Mesendoderm (in vitro differentiated cells): ENCODE data around the gene PCBP4.
A peak's percentile ranks its signal among the peaks of the same experiment; 100 is the strongest.

Experiments used
- DNase-seq: peaks from one replicate; pipeline ENCODE4 v3.0.0; 2013
- H2AK5ac ChIP-seq: 2 replicates; pipeline ENCODE4 v1.6.1; 2013; ENCODE audit warnings: low read length, inconsistent platforms
- H2BK120ac ChIP-seq: 2 replicates; pipeline ENCODE4 v1.6.1; 2013; ENCODE audit warnings: low read depth, mild to moderate bottlenecking, low read length, moderate library complexity, mixed read lengths
- H2BK15ac ChIP-seq: replicated peaks from 2 replicates; pipeline ENCODE4 v1.6.1; 2013; ENCODE audit warnings: low read depth, mild to moderate bottlenecking, moderate library complexity
- H2BK5ac ChIP-seq: 2 replicates; pipeline ENCODE4 v1.6.1; 2013; ENCODE audit warnings: low read length, inconsistent platforms
- H3K18ac ChIP-seq: 2 replicates; pipeline ENCODE4 v1.6.1; 2013; ENCODE audit warnings: mild to moderate bottlenecking, low read length, mixed read lengths
- H3K23ac ChIP-seq: one replicate; pipeline ENCODE4 v1.6.1; 2013; ENCODE audit warnings: low read length
- H3K27ac ChIP-seq: 2 replicates; pipeline ENCODE4 v1.5.1; 2013; ENCODE audit warnings: low read depth, mild to moderate bottlenecking, inconsistent platforms, low read length, moderate library complexity
- H3K27me3 ChIP-seq: 2 replicates; pipeline ENCODE4 v1.6.1; 2013; ENCODE audit warnings: low read length, control low read depth, mild to moderate bottlenecking, inconsistent platforms; ENCODE audit not compliant: insufficient read depth, poor library complexity
- H3K36me3 ChIP-seq: 2 replicates; pipeline ENCODE4 v1.6.1; 2013; ENCODE audit warnings: low read length, inconsistent platforms; ENCODE audit not compliant: control insufficient read depth, insufficient read depth
- H3K4ac ChIP-seq: one replicate; pipeline ENCODE4 v1.6.1; 2013; ENCODE audit warnings: low read depth, mild to moderate bottlenecking, low read length, moderate library complexity
- H3K4me1 ChIP-seq: 2 replicates; pipeline ENCODE4 v1.6.1; 2013; ENCODE audit warnings: low read depth, low read length, inconsistent platforms; ENCODE audit not compliant: control insufficient read depth
- H3K4me2 ChIP-seq: 2 replicates; pipeline ENCODE4 v1.6.1; 2013; ENCODE audit warnings: low read length
- H3K4me3 ChIP-seq: 2 replicates; pipeline ENCODE4 v1.5.1; 2013; ENCODE audit warnings: mild to moderate bottlenecking, low read length
- H3K56ac ChIP-seq: one replicate; pipeline ENCODE4 v1.6.1; 2013; ENCODE audit warnings: low read length
- H3K79me1 ChIP-seq: 2 replicates; pipeline ENCODE4 v1.6.1; 2013; ENCODE audit warnings: low read length, inconsistent platforms
- H3K79me2 ChIP-seq: 2 replicates; pipeline ENCODE4 v1.6.1; 2013; ENCODE audit warnings: mild to moderate bottlenecking, low read length; ENCODE audit not compliant: control insufficient read depth, insufficient read depth
- H3K9ac ChIP-seq: 2 replicates; pipeline ENCODE4 v1.6.1; 2013; ENCODE audit warnings: low read length, inconsistent platforms
- H4K5ac ChIP-seq: one replicate; pipeline ENCODE4 v1.6.1; 2013; ENCODE audit warnings: low read length
- H4K8ac ChIP-seq: one replicate; pipeline ENCODE4 v1.6.1; 2013; ENCODE audit warnings: low read depth, mild to moderate bottlenecking, control low read depth, low read length, moderate library complexity
- WGBS: extraction: QIAGEN DNeasy Blood & Tissue Kit; methylation state at CpG from one replicate; pipeline ENCODE4 v1.1.7; 2013; ENCODE audit warnings: low lambda C conversion rate, missing lambda C conversion rate; ENCODE audit not compliant: insufficient coverage; ENCODE audit errors: extremely low coverage; 5-methylcytosine and 5-hydroxymethylcytosine counted together

The PCBP4 gene

DNA sequence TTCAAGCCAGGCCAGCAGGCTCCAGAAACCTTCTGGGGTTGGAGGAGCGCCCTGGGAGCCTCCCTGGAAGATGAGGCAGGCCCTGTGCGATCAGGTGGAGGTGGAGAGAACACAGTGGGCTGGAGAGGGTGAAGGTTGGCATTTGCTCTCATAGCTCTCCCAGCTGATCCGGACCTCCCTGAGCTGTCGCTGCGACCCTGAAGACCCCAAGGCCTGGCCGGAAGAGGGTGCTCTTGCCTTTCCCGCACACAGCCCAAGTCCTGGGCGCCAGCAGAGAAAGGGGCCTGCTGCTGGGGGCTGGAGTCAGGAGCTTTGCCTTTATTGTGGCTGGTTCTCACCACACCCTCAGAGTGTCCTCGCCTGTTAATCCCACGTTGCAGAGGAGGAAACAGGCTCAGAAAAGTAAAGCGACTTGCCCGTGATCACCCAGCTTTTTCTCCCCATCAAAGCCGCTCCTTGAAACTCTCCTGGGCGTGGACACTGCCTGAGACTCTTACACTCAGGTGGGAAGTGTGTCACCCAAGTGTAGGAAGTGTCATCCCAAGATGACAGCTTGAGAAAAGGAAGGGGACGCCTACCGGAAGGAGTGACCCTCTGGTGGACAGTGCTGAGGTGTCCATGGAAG lies 37.0 kb upstream of the PCBP4 start:
- Histone ChIP-seq H2BK5ac (no peak overlapping the region), H3K79me1 (no peaks in the 10 kb centered on the region), H3K27me3 (no peaks in the 10 kb centered on the region), H4K5ac (no peak overlapping the region), H3K56ac (no peak overlapping the region), H3K18ac (no peak overlapping the region), H3K4me1 (peaks cover 5% of the 10 kb centered on the region), H3K23ac (no peak overlapping the region), H3K4ac (no peak overlapping the region), H2BK120ac (no peak overlapping the region), H3K4me3 (no peak overlapping the region), H2AK5ac (no peak overlapping the region), H3K4me2 (no peak overlapping the region), H3K36me3 (no peaks in the 10 kb centered on the region), H4K8ac (no peak overlapping the region), H3K9ac (no peak overlapping the region), H2BK15ac (no peak overlapping the region), H3K27ac (no peak overlapping the region), H3K79me2 (no peaks in the 10 kb centered on the region)
- peak; percentile 80 for DNase-seq
- no CpG with 5 or more reads among the region's 16 CpGs for WGBS

DNA sequence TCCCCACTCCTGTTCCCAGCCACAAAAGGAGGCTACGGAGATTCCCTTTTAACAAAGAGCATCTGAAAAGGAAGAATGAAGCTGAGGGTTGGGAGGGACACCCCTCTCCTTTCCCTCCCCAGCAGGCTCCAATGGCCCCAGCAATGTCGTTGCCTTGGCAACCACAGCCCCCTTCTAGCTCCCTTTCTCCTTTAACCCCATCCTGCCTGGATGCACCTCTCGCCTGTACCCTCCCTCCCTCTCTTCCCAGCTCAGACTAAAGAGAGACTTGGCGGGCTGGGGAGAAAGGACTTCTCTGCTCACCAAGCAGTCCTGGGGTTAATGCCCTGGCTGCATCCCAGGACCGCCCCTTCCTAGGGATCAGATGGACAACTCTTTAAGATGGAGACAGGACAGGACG lies 35.5 kb upstream of the PCBP4 start:
- no peak overlapping the region for H3K4me2 ChIP-seq
- H3K4me1 ChIP-seq, result peaks cover 7% of the 10 kb centered on the region
- H3K18ac ChIP-seq, result no peak overlapping the region
- H4K5ac ChIP-seq, result no peak overlapping the region
- no peaks in the 10 kb centered on the region for H3K79me2 ChIP-seq
- H3K27me3 ChIP-seq, result no peaks in the 10 kb centered on the region
- no peaks in the 10 kb centered on the region for H3K36me3 ChIP-seq
- no peak overlapping the region for H3K4ac ChIP-seq
- H3K27ac ChIP-seq, result no peak overlapping the region
- H3K4me3 ChIP-seq, result no peak overlapping the region
- no peak overlapping the region for H3K23ac ChIP-seq
- no peak overlapping the region for H2BK120ac ChIP-seq
- H3K79me1 ChIP-seq, result no peaks in the 10 kb centered on the region
- H2BK15ac ChIP-seq, result no peak overlapping the region
- H2BK5ac ChIP-seq, result no peak overlapping the region
- no CpG with 5 or more reads among the region's 6 CpGs for WGBS
- no peak overlapping the region for H2AK5ac ChIP-seq
- H3K56ac ChIP-seq, result no peak overlapping the region
- H4K8ac ChIP-seq, result no peak overlapping the region
- no peak for DNase-seq
- H3K9ac ChIP-seq, result no peak overlapping the region

DNA sequence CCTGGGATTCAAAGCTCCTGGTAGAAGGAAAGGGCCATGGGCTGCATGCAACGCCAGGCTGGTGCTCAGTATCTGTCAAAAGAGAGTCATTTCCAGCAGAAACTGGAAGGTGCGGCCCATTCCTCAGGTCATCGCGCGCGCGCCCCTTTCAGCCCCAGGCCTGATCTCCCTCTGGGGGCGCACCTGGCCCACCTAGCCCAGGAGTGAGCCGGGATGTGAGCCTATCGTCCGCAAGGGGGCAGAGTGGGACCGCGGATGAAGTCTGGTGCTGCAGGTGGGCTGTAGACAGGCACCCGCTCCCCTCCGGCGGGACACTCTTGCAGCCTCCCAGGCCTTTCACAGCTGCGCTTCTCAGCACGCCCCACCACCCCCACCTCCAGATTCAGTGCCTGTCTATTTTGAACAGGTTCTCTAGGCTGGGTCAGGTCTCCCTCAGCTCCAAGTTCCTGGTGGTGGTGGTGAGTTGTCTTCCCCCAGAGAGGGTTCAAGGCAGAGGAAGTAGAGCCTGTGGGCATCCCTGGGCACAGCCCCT lies 34.3 kb upstream of the PCBP4 start:
- H3K23ac ChIP-seq, result no peak overlapping the region
- no peak overlapping the region for H2BK120ac ChIP-seq
- no peak overlapping the region for H2BK15ac ChIP-seq
- no peak overlapping the region for H3K18ac ChIP-seq
- H4K5ac ChIP-seq, result no peak overlapping the region
- H3K79me1 ChIP-seq, result no peaks in the 10 kb centered on the region
- peak; percentile 94 for DNase-seq
- H2AK5ac ChIP-seq, result no peak overlapping the region
- H3K4me1 ChIP-seq, result peaks cover 7% of the 10 kb centered on the region
- H4K8ac ChIP-seq, result no peak overlapping the region
- peak overlapping the region; percentile 37 for H3K56ac ChIP-seq
- no peaks in the 10 kb centered on the region for H3K79me2 ChIP-seq
- no peak overlapping the region for H3K4me3 ChIP-seq
- H3K36me3 ChIP-seq, result no peaks in the 10 kb centered on the region
- no peak overlapping the region for H3K27ac ChIP-seq
- H2BK5ac ChIP-seq, result no peak overlapping the region
- H3K4me2 ChIP-seq, result no peak overlapping the region
- H3K4ac ChIP-seq, result no peak overlapping the region
- no peak overlapping the region for H3K9ac ChIP-seq
- no peaks in the 10 kb centered on the region for H3K27me3 ChIP-seq
- no CpG with 5 or more reads among the region's 18 CpGs for WGBS

DNA sequence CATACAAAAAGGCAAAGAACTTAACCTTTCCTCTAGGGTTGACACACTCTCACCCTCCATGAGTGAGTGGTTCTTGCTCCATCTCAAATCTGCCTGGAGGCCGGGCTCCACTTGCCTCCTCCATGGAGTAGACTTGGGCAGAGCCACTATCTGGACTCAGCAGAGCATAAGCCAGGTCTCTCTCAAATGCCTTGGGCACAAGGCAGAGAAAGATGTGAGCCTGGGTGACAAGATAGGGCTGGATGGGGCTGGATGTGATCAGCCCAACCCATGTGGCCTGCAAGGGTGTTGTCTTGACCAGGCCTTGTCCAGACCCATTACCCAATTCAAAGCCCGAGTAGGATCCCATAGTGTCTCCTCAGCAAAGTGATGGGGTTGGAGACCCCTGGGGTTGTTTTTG lies 32.6 kb upstream of the PCBP4 start:
- no peak overlapping the region for H3K56ac ChIP-seq
- H3K4me1 ChIP-seq, result peaks cover 2% of the 10 kb centered on the region
- no peak overlapping the region for H3K27ac ChIP-seq
- no peak overlapping the region for H2BK120ac ChIP-seq
- H2BK15ac ChIP-seq, result no peak overlapping the region
- WGBS, result no CpG with 5 or more reads among the region's 2 CpGs
- no peak overlapping the region for H3K23ac ChIP-seq
- H2BK5ac ChIP-seq, result no peak overlapping the region
- no peak for DNase-seq
- peaks cover 8% of the 10 kb centered on the region for H3K79me2 ChIP-seq
- H3K18ac ChIP-seq, result no peak overlapping the region
- H4K8ac ChIP-seq, result no peak overlapping the region
- no peaks in the 10 kb centered on the region for H3K36me3 ChIP-seq
- H3K27me3 ChIP-seq, result no peaks in the 10 kb centered on the region
- no peak overlapping the region for H3K9ac ChIP-seq
- H3K4me2 ChIP-seq, result no peak overlapping the region
- H3K4me3 ChIP-seq, result no peak overlapping the region
- peaks cover 6% of the 10 kb centered on the region for H3K79me1 ChIP-seq
- H2AK5ac ChIP-seq, result no peak overlapping the region
- H3K4ac ChIP-seq, result no peak overlapping the region
- no peak overlapping the region for H4K5ac ChIP-seq

DNA sequence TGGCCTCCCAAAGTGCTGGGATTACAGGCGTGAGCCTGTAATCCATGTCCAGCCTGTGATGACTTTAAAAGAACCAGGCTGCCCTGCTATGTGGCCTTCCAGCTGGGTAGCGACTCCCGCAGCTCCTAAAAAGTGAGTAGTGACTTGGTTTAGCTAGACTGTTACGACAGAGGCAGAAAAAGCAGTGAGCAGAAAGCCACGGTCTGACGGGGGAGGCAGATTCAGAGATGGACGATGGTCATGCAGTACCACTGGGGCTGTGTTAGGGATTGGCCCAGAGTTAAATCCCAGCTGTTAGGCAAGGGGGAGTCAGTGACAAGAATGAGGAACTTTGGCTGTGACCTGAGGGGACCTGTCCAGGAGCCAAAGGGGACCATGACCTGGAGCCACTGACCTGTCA lies 31.5 kb upstream of the PCBP4 start:
- no peak overlapping the region for H4K5ac ChIP-seq
- H3K4me1 ChIP-seq, result peaks cover 10% of the 10 kb centered on the region
- H2BK120ac ChIP-seq, result no peak overlapping the region
- no peak overlapping the region for H3K4me3 ChIP-seq
- H3K27me3 ChIP-seq, result no peaks in the 10 kb centered on the region
- H3K23ac ChIP-seq, result no peak overlapping the region
- DNase-seq, result no peak
- H2BK5ac ChIP-seq, result no peak overlapping the region
- H2BK15ac ChIP-seq, result no peak overlapping the region
- no peak overlapping the region for H3K18ac ChIP-seq
- H3K56ac ChIP-seq, result no peak overlapping the region
- H3K79me2 ChIP-seq, result peaks cover 18% of the 10 kb centered on the region
- H2AK5ac ChIP-seq, result no peak overlapping the region
- no peak overlapping the region for H4K8ac ChIP-seq
- H3K27ac ChIP-seq, result no peak overlapping the region
- H3K36me3 ChIP-seq, result peaks cover 9% of the 10 kb centered on the region
- H3K79me1 ChIP-seq, result peaks cover 14% of the 10 kb centered on the region
- H3K4me2 ChIP-seq, result no peak overlapping the region
- WGBS, result no CpG with 5 or more reads among the region's 7 CpGs
- no peak overlapping the region for H3K9ac ChIP-seq
- H3K4ac ChIP-seq, result no peak overlapping the region
